SU-DHL-6 (cell line): ENCODE measurements around the gene ZNF30.

Source experiments
- CTCF ChIP-seq: fragments of 200-600 bp; sonication (generic); IDR thresholded peaks from one replicate; pipeline ENCODE4 v1.5.1; 2017; ENCODE audit warnings: antibody characterized with exemption, mild to moderate bottlenecking, low read length, moderate library complexity; ENCODE audit not compliant: insufficient read depth, poor library complexity, severe bottlenecking
- EZH2phosphoT487 ChIP-seq: fragments of 200-600 bp; sonication (generic), shearing (Covaris generic); conservative IDR thresholded peaks from 2 replicates; pipeline ENCODE4 v1.6.1; 2018; ENCODE audit warnings: mild to moderate bottlenecking, antibody characterized with exemption, low read length, moderate library complexity, mixed read lengths

GRCh38 chr19:34990578-34991192 lies 64.0 kb downstream of the ZNF30 start:
- TF ChIP-seq CTCF (no peak), EZH2phosphoT487 (no peak)
